Cardiac septum (tissue), 1 donor: ENCODE results near the gene C2orf72. TPM values are rescaled to one million over a fixed set of nuclear protein-coding genes. Genes with fewer than 3 reads are reported as not detected.
"Not testable (repeated sequence)": the region's sequence is repeated elsewhere in the genome, so short reads cannot be mapped to it uniquely, and the experiment has no call there.

Source experiments
- DNase-seq: peaks from one replicate; pipeline ENCODE4 v3.0.0-alpha.2; 2020; ENCODE audit warnings: low spot score
- intact Hi-C: fragments of 100-400 bp; cut with DNase I; formaldehyde crosslinking; loops from one replicate; pipeline ENCODE4 v1.14.0; 2022
- total RNA-seq: library from RNA; stranded (reverse); fragmentation: NEBNext Ultra II Directional; extraction: Animal tissue kit (Norgen Biotek cat#: 25700); gene quantifications from one replicate; pipeline ENCODE4 v1.2.1, GENCODE V29; 2021
- donor health status: DM: no; HTN: no; CAD: no.

The C2orf72 gene
- total RNA-seq, 1 donor from 2014 or later: 0.08 TPM

GRCh38 chr2:231011526-231011925 lies 25.8 kb upstream of the C2orf72 start:
- DNase-seq: no peak
- intact Hi-C loops: no loop called here

GRCh38 chr2:231012463-231012862 lies 24.9 kb upstream of the C2orf72 start:
- DNase-seq: no peak
- intact Hi-C loops: no loop called here

- intact Hi-C loops: no loop called here
- no peak for DNase-seq
These were observed 23.5 kb upstream of the C2orf72 start for GRCh38 chr2:231013820-231014219.

GRCh38 chr2:231015478-231015877 lies 21.8 kb upstream of the C2orf72 start:
- intact Hi-C loops: no loop called here
- no peak for DNase-seq

GRCh38 chr2:231015926-231016325 lies 21.4 kb upstream of the C2orf72 start:
- intact Hi-C loops: no loop called here
- DNase-seq: no peak

- intact Hi-C loops: no loop called here
- no peak for DNase-seq
These were observed 20.6 kb upstream of the C2orf72 start for GRCh38 chr2:231016566-231017230.

- DNase-seq: no peak
- intact Hi-C loops: no loop called here
These were observed 20.1 kb upstream of the C2orf72 start for GRCh38 chr2:231017231-231017598.

GRCh38 chr2:231018184-231018583 lies 19.1 kb upstream of the C2orf72 start:
- intact Hi-C loops: no loop called here
- DNase-seq: no peak

- intact Hi-C loops, DNase-seq: not testable (repeated sequence)
These were observed 12.3 kb upstream of the C2orf72 start for GRCh38 chr2:231025059-231025458.

- DNase-seq: no peak
- intact Hi-C loops: no loop called here
These were observed 8.4 kb upstream of the C2orf72 start for GRCh38 chr2:231028889-231029288.

GRCh38 chr2:231029563-231029962 lies 7.8 kb upstream of the C2orf72 start:
- DNase-seq: no peak
- intact Hi-C loops: no loop called here

GRCh38 chr2:231030725-231031124 lies 6.6 kb upstream of the C2orf72 start:
- no peak for DNase-seq
- intact Hi-C loops: no loop called here

- intact Hi-C loops: no loop called here
- DNase-seq: no peak
These were observed 4.7 kb upstream of the C2orf72 start for GRCh38 chr2:231032575-231033140.

GRCh38 chr2:231033147-231034132 lies 3.9 kb upstream of the C2orf72 start:
- no peak for DNase-seq
- intact Hi-C loops: no loop called here

- DNase-seq: no peak
- intact Hi-C loops: no loop called here
These were observed 2.9 kb upstream of the C2orf72 start for GRCh38 chr2:231034291-231034882.

GRCh38 chr2:231036131-231036530 lies 1.2 kb upstream of the C2orf72 start:
- intact Hi-C loops: no loop called here
- DNase-seq: no peak

GRCh38 chr2:231036578-231037106 lies 681 bp upstream of the C2orf72 start:
- intact Hi-C loops: no loop called here
- no peak for DNase-seq

- no peak for DNase-seq
- intact Hi-C loops: no loop called here
These were observed 584 bp downstream of the C2orf72 start for GRCh38 chr2:231037731-231038482.
